NCI-H1417 treated with DMSO at 0.1 percent for 48 hours (cell line): ENCODE measurements around the gene PDPR.
"Not testable (repeated sequence)": the region's sequence is repeated elsewhere in the genome, so short reads cannot be mapped to it uniquely, and the experiment has no call there.

ENCODE experiments used
- DNase-seq: peaks from one replicate; lab custom pipeline; 2025; lab: John Stamatoyannopoulos, UW

The PDPR gene

GRCh38 chr16:70162041-70162451, 47.9 kb downstream of the PDPR start:
- DNase-seq, result no peak

GRCh38 chr16:70163596-70163995, 49.5 kb downstream of the PDPR start:
- no peak for DNase-seq

DNA sequence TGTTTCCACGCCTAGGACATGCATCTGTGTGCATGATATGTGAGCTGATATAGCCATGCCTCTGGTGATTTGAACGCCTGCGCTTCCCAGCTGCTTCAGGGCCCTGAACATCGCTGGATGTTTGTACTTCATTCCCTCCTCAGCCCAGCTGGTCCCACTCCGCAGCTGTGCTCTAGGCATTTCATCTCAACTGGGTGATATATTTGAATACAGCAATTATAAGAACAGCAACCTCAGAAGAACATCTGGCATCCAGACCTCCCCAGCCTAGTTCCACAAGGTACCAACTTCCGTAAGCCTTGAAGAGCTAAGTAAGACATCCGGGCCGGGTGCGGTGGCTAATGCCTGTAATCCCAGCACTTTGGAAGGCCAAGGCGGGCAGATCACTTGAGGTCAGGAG, 52.6 kb downstream of the PDPR start:
- not testable (repeated sequence) for DNase-seq

DNA sequence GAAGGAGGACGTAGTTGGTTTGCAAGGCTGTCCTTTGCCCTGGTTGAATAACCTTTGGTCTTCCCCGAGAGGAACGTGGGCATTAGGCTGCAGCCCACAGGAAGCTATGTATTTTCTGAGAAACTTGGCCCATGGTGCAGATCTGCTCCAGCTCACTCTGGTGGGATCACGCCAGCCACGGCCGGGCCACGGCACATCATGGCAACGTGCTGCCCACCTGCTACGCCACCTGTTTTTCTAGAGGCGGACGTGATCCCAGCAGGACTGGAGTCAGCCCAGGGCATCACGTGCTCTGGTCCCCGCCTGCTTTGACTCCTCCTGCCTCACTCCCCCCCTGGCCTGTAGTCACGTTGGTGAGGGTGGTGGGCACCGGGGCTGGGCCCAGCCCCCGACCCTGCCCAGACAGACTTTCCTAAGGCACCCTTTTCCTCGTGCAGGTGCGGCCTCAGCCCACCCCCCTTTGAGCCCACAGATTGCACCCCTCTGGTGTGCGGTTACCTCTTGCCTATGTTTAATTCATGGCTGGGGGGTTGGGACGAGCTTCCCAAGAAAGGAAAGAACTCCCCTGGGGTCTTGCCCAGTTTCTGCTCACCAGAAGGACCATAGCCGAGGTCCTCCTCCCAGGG, 59.2 kb downstream of the PDPR start, which contains the start of gene CLEC18C:
Gene CLEC18C (plus strand): TSS at position 576 of the 626 bp plus-strand sequence. CDS start 492 bp downstream, outside the sequence.
- not testable (repeated sequence) for DNase-seq

- DNase-seq, result not testable (repeated sequence)
Measured at GRCh38 chr16:70173916-70174315, 59.8 kb downstream of the PDPR start.

DNA sequence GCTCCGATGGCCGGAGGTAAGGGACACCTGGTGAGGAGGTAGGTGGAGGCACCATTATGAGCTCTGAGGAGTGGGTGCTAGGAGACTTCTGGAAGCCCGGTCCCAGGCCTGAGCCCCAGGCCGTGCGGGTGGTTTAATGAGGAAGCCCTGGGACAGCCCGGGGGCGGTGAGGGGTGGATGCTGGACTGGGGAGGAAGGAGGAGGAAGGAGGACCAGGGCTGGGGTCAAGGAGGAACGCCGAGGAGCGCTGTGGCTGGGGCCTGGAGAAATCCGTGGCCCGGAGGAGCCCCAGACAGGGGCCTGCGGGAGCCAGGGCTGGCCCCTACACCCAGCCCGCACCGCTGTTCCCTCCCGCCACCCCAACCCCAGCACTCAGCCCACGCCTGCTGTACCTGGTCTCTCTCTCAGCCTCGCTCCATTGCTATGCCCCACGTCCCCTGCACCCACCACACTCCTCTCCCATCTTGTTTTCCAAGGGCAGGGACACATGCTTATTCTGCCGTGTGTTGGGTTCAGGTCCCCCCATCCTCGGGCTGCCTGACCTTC, 60.3 kb downstream of the PDPR start:
- DNase-seq, result not testable (repeated sequence)

DNA sequence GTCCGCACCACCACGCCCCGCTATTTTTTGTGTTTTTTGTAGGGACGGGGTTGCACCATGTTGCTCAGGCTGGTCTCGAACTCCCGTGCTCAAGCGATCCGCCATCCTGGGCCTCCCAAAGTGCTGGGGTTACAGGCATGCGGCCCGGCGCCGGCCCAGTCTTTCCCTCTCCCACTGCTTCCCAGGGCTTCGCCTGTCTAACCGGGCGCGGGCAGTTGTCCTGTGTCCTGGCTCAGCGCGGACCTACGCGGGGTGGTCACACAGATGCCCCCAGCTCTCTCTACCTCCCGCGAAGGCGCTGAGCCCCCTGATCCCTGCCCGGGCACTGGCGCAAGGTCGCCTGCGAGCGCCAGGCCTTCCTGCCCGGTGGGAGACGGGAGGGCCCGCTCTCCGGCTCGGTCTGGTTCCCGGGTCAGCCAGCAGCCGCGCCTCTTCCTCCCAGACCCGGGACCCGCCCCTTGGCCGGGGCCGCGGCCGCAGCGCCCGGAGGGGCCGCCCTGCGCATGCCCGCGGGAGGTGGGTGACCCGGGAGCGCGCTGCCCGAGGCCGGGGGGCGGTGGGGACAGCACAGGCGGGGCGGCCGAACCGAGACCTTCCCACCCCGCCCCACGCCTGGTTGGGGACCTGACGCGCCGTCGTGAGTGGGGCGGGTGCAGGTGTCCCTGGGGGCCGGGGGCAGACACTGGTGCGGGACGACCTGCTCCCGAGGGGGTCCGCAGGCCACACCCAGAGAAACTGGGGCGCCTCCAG, 73.9 kb downstream of the PDPR start:
- not testable (repeated sequence) for DNase-seq

DNA sequence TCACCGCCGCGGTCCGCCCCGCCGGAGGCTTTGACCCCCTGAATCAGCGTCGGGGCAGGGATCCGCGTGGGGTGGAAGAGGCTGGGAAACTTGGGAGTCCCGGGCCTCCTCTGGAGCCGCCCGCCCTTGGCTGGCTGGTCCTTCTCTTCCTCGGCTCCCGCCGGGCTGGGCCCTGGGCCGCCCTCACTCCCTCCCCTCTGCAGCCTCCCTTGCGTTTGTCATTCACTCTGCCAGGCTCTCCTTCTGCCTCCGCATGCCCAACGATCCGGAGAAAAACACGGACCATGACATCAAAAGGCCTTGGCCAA, 74.4 kb downstream of the PDPR start:
- DNase-seq, result not testable (repeated sequence)

GRCh38 chr16:70190574-70190973, 76.4 kb downstream of the PDPR start:
- DNase-seq, result not testable (repeated sequence)

DNA sequence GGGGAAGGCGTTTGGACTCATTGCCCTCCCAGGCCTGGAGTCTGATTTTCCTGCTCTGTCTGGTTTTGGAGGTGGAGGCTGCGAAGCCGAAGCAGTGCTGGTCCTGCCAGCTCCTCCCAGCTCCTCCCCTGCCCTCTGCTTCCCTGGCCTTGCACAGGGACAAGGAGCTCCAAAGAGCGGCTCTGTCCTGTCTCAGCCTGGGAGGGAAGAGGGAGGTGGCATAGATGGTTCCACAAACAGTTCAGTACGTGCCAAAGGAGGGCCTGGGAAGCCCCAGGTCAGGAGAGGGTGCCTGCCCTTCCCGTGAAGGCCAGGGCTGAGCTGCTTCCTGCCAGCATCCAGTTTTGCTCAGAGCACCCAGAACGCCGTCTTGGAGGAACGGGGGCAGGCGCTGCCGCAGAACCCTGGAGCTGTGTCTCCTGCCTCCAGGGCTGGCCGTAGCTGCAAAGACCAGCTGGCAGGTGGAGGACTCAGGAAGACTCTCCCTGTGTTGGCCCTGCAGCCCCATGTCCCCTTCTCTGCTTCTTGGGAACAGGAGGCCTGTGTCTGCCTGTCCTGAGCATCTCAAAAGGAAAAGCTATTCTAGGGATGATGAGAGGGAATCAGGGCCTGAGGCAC, 82.7 kb downstream of the PDPR start:
- not testable (repeated sequence) for DNase-seq

GRCh38 chr16:70197611-70198010, 83.5 kb downstream of the PDPR start:
- not testable (repeated sequence) for DNase-seq

DNA sequence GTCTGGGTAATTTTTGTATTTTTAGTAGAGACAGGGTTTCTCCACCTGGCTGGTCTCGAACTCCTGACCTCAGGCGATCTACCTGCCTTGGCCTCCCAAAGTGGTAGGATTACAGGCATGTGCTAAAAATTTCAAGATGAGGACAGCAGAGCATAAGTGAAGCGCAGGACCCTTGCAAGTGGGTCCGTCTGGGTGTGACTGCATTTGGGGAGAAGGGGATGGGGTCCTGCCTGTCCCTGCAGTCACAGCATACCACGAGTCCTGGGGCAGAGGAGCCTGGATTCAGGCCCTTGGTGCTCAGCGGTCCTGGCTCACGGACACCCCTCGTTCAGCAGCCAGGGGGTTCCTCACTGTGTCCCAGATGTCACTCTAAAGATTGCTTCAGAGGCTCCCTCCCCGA, 84.1 kb downstream of the PDPR start:
- DNase-seq, result not testable (repeated sequence)

- DNase-seq, result not testable (repeated sequence)
Measured at GRCh38 chr16:70198666-70199065, 84.5 kb downstream of the PDPR start.

DNA sequence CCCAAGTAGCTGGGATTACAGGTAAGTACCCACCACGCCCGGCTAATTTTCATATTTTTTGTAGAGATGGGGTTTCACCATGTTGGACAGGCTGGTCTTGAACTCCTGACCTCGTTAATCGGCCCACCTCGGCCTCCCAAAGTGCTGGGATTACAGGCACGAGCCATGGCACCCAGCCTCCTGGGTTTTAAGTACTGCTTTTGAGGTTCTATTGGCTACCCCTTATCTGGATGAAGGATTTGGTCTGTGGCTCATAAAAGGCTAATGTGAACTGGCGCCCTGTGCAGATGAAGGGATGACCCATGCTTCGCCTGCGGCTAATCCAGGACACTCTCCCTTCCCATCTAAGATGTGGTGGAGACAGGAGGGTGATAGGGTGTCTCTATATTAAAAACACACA, 85.0 kb downstream of the PDPR start:
- not testable (repeated sequence) for DNase-seq

- DNase-seq, result not testable (repeated sequence)
Measured at GRCh38 chr16:70200063-70200462, 85.9 kb downstream of the PDPR start.

DNA sequence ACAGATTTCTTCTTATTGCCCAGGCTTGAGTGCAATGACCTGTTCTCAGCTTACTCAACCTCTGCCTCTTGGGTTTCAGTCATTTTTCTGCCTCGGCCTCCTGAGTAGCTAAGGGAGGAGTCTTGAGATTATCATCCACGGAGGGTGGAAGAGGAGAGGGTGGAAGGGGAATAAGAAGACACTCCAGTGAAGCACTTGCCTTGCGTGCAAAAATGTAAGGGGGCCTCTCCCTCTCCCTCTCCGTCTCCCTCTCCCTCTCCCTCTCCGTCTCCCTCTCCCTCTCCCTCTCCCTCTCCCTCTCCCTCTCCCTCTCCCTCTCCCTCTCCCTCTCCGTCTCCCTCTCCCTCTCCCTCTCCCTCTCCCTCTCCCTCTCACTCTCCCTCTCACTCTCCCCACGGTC, 89.4 kb downstream of the PDPR start:
- DNase-seq, result not testable (repeated sequence)

DNA sequence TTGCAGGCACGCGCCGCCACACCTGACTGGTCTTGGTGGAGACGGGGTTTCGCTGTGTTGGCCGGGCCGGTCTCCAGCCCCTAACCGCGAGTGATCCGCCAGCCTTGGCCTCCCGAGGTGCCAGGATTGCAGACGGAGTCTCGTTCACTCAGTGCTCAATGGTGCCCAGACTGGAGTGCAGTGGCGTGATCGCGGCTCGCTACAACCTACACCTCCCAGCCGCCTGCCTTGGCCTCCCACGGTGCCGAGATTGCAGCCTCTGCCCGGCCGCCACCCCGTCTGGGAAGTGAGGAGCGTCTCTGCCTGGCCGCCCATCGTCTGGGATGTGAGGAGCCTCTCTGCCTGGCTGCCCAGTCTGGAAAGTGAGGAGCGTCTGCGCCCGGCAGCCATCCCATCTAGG, 89.9 kb downstream of the PDPR start:
- DNase-seq, result not testable (repeated sequence)

DNA sequence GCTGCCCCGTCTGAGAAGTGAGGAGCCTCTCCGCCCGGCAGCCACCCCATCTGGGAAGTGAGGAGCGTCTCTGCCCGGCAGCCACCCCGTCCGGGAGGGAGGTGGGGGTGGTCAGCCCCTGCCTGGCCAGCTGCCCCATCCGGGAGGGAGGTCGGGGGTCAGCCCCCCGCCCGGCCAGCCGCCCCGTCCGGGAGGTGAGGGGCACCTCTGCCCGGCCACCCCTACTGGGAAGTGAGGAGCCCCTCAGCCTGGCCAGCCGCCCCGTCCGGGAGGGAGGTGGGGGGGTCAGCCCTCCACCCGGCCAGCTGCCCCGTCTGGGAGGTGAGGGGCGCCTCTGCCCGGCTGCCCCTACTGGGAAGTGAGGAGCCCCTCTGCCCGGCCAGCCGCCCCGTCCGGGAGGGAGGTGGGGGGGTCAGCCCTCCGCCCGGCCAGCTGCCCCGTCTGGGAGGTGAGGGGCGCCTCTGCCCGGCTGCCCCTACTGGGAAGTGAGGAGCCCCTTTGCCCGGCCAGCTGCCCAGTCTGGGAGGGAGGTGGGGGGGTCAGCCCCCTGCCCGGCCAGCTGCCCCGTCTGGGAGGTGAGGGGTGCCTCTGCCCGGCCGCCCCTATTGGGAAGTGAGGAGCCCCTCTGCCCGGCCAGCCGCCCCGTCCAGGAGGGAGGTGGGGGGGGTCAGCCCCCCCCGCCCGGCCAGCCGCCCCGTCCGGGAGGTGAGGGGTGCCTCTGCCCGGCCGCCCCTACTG, 90.7 kb downstream of the PDPR start:
- not testable (repeated sequence) for DNase-seq

GRCh38 chr16:70206382-70206781, 92.2 kb downstream of the PDPR start:
- DNase-seq, result not testable (repeated sequence)
